Mesothelial cell of epicardium (in vitro differentiated cells): Measurements from ENCODE around the gene LUM. TPM values are rescaled to one million over a fixed set of nuclear protein-coding genes. Genes with fewer than 3 reads are reported as not detected.
A peak's percentile ranks its signal among the peaks of the same experiment; 100 is the strongest.

Experiments
- DNase-seq, 2 experiments: peaks; one replicate each; pipeline ENCODE4 v3.0.0; 2021; ENCODE audit warnings: low spot score in 2 of 2; ENCODE audit not compliant: unreplicated experiment in 2 of 2
- H3K27ac Mint-ChIP-seq: 2 replicates; pipeline ENCODE4 v1.8.0; 2021; ENCODE audit warnings: mixed read lengths
- H3K27me3 Mint-ChIP-seq: 2 replicates; pipeline ENCODE4 v1.8.0; 2021; ENCODE audit warnings: low read depth, mixed read lengths
- H3K36me3 Mint-ChIP-seq: 2 replicates; pipeline ENCODE4 v1.8.0; 2021; ENCODE audit warnings: mixed read lengths
- H3K4me1 Mint-ChIP-seq: 2 replicates; pipeline ENCODE4 v1.8.0; 2021; ENCODE audit warnings: mixed read lengths
- H3K4me3 Mint-ChIP-seq: 2 replicates; pipeline ENCODE4 v1.8.0; 2021; ENCODE audit warnings: mild to moderate bottlenecking, moderate library complexity, mixed read lengths
- H3K9me3 Mint-ChIP-seq: 2 replicates; pipeline ENCODE4 v1.8.0; 2021; ENCODE audit warnings: mixed read lengths
- total RNA-seq: library from RNA; stranded (reverse); gene quantifications from 3 replicates; pipeline ENCODE4 v1.2.1, GENCODE V29; 2021
- TF ChIP-seq, protein P1 (sequence below): fragments of 200-600 bp; sonication (generic); IDR thresholded peaks from one replicate; pipeline ENCODE4 v1.5.0; 2021; ENCODE audit warnings: antibody characterized with exemption; ENCODE audit not compliant: unreplicated experiment

Gene LUM
- total RNA-seq, 1 donor from 2014 or later: 508 TPM

DNA sequence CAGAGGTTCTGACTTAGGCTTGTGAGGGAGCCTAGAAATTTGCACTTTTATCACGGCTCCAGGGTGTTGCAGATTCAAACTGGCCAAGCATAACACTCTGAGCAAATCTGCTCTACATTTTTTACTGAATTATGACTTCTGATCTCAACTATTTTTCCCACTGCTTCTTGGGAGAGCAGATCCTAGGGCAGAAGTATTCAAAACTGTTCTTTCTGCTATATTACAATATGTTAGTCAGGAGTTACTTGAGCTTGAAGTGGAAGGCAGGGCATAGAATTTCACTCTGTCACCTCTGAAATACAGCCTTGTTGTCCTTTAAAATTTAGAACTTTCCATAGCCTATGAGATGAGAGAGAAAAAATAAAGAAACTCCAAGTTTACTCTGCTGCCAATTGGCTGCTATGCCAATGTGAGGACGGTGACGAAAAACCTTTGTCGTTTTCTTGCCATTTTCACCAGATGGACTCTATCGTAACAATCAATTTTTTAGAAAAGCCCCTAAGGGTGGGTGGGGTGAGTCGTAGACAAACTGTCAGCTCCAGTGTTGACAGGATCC is 37.1 kb downstream of the LUM start:
- Mint-ChIP-seq H3K9me3 (no peaks in the 10 kb centered on the region), H3K4me1 (peaks cover 33% of the 10 kb centered on the region), H3K27ac (no peak overlapping the region), H3K27me3 (no peaks in the 10 kb centered on the region), H3K36me3 (no peaks in the 10 kb centered on the region), H3K4me3 (no peak overlapping the region)
- TF ChIP-seq, protein P1, sequence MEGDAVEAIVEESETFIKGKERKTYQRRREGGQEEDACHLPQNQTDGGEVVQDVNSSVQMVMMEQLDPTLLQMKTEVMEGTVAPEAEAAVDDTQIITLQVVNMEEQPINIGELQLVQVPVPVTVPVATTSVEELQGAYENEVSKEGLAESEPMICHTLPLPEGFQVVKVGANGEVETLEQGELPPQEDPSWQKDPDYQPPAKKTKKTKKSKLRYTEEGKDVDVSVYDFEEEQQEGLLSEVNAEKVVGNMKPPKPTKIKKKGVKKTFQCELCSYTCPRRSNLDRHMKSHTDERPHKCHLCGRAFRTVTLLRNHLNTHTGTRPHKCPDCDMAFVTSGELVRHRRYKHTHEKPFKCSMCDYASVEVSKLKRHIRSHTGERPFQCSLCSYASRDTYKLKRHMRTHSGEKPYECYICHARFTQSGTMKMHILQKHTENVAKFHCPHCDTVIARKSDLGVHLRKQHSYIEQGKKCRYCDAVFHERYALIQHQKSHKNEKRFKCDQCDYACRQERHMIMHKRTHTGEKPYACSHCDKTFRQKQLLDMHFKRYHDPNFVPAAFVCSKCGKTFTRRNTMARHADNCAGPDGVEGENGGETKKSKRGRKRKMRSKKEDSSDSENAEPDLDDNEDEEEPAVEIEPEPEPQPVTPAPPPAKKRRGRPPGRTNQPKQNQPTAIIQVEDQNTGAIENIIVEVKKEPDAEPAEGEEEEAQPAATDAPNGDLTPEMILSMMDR: no peak
- no peak for DNase-seq

DNA sequence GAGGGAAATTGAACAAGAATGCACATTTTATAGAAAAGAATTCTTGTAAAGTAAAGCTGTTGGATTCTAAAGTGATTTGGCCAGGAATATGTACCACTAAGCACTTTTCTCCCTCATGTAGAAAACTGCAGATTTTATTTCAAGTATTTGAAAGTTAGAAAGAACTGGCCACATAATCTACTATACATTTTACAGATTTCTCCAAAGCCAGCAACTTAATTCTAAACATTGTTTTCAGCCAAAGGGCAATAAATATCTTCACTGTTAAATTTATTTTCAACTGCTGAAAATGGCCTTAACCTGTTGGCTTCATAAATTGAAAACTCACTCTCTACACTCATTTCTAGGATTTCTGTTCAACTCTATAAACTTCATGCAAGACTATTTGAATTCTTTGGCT is 37.9 kb downstream of the LUM start:
- Mint-ChIP-seq H3K27ac (peak overlapping the region; percentile 43), H3K4me1 (peaks cover 25% of the 10 kb centered on the region), H3K9me3 (no peaks in the 10 kb centered on the region), H3K27me3 (no peaks in the 10 kb centered on the region), H3K36me3 (no peaks in the 10 kb centered on the region), H3K4me3 (no peak overlapping the region)
- TF ChIP-seq, protein P1: no peak
- no peak for DNase-seq

DNA sequence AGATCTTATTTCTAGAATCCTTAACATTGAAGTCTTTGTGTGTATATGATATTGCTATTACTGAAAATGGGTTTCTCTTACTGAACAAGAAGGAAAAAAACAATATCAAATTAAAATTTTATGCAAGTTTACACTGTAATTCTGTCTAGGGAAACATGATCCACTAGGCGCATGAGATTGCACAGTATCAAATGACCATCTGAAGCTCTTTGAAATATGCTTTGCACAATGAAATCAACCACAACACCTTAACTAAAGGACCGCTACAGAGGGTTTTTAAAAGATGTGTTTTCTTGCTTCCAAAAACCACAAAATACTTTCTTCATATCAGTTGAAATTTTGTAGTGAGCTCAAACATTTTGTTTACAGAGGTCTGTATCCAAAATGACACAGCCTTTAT is 38.4 kb downstream of the LUM start:
- H3K36me3 Mint-ChIP-seq: no peaks in the 10 kb centered on the region
- no peak overlapping the region for H3K4me3 Mint-ChIP-seq
- no peak for DNase-seq
- no peaks in the 10 kb centered on the region for H3K27me3 Mint-ChIP-seq
- no peak overlapping the region for H3K27ac Mint-ChIP-seq
- no peaks in the 10 kb centered on the region for H3K9me3 Mint-ChIP-seq
- H3K4me1 Mint-ChIP-seq: peaks cover 20% of the 10 kb centered on the region
- TF ChIP-seq, protein P1: no peak

DNA sequence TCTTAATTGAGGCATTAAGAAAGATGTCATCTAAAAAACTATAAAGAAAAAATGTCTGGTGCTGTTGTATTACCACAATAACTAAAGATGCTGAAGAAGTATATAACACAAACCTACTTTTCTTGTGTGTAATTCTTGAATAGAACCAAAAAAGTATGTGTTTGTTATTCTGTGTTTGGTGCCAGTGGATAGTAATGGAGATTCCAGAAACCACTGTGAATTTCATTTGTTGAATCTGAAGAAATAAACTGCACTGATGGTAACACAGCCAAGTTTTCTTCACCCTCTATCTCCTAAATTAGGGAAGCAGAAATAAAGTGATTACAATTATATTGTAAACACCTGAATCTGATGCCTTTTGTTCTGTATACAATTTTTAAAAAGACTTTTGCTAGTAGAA is 40.4 kb downstream of the LUM start:
- Mint-ChIP-seq H3K4me3 (no peak overlapping the region), H3K9me3 (no peaks in the 10 kb centered on the region), H3K36me3 (no peaks in the 10 kb centered on the region), H3K27me3 (no peaks in the 10 kb centered on the region), H3K4me1 (peaks cover 20% of the 10 kb centered on the region), H3K27ac (no peak overlapping the region)
- DNase-seq: no peak
- TF ChIP-seq, protein P1: no peak

DNA sequence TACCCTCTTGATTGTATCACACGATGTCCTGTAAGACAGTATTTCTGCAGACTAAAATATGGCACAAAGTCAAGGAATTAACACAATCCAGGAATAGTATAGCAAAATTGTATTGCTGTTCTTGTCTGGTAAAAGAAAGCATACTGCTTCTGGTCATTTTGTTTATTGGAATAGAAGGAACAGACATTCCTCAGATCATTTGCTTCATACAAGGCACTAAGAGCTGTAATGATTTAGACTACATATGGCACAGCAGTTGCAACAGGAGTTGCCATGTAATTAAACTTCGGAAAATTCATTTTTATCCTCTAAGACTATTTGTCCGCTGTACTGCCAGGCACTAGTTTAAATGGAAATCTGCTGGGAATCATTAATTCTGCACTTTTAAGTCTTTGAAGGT is 45.9 kb downstream of the LUM start:
- no peaks in the 10 kb centered on the region for H3K9me3 Mint-ChIP-seq
- no peak for DNase-seq
- no peak overlapping the region for H3K4me3 Mint-ChIP-seq
- no peaks in the 10 kb centered on the region for H3K4me1 Mint-ChIP-seq
- no peak overlapping the region for H3K27ac Mint-ChIP-seq
- TF ChIP-seq, protein P1: no peak
- H3K27me3 Mint-ChIP-seq: no peaks in the 10 kb centered on the region
- no peaks in the 10 kb centered on the region for H3K36me3 Mint-ChIP-seq

DNA sequence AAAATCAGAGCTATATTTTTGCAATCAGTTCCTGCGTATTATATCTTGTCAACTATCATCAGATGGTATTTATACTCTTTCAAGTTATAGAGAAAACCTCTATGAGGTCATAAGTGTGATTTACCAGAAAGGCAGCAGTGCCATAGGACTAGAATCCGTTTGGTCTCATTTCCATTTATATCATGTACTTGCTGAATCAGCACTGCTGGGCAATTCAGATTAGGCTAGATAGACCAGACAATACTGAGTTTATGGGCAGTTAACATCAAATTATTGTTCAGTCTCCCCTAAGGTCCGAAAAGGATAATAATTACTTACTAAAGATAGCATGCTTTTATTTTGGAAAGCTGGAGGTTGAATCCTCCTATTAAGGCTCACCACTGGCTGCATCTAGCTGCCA is 46.7 kb downstream of the LUM start:
- TF ChIP-seq, protein P1: no peak
- Mint-ChIP-seq H3K9me3 (no peaks in the 10 kb centered on the region), H3K4me3 (no peak overlapping the region), H3K36me3 (no peaks in the 10 kb centered on the region), H3K27ac (no peak overlapping the region), H3K4me1 (no peaks in the 10 kb centered on the region), H3K27me3 (no peaks in the 10 kb centered on the region)
- no peak for DNase-seq
